CD4-positive, alpha-beta T cell treated with Interferon alpha-2 for 1 hour (primary cell): Measurements from ENCODE around the gene DAPK1.

Experiments
- DNase-seq, 2 donors: peaks; one replicate each; pipeline ENCODE4 v3.0.0-alpha.2; 2020 to 2022

Gene DAPK1

GRCh38 chr9:87518702-87519335 is 21.2 kb downstream of the DAPK1 start:
- no peak for DNase-seq

- DNase-seq, result no peak
These were observed 21.8 kb downstream of the DAPK1 start for GRCh38 chr9:87519461-87519860.

GRCh38 chr9:87520172-87520683 is 22.6 kb downstream of the DAPK1 start:
- DNase-seq, result no peak

GRCh38 chr9:87521834-87522233 is 24.2 kb downstream of the DAPK1 start:
- DNase-seq, result no peak

- no peak for DNase-seq
These were observed 26.4 kb downstream of the DAPK1 start for GRCh38 chr9:87524061-87524460.

GRCh38 chr9:87525546-87526303 is 28.1 kb downstream of the DAPK1 start:
- DNase-seq, result no peak

- DNase-seq, result no peak
These were observed 29.7 kb downstream of the DAPK1 start for GRCh38 chr9:87527211-87527916.

- no peak for DNase-seq
These were observed 31.3 kb downstream of the DAPK1 start for GRCh38 chr9:87528969-87529368.

GRCh38 chr9:87529671-87530070 is 32.0 kb downstream of the DAPK1 start:
- DNase-seq, result no peak

- DNase-seq, result no peak
These were observed 33.0 kb downstream of the DAPK1 start for GRCh38 chr9:87530716-87531115.

GRCh38 chr9:87531370-87532295 is 34.0 kb downstream of the DAPK1 start:
- no peak for DNase-seq

GRCh38 chr9:87533271-87533670 is 35.6 kb downstream of the DAPK1 start:
- no peak for DNase-seq

GRCh38 chr9:87534036-87534435 is 36.4 kb downstream of the DAPK1 start:
- no peak for DNase-seq

- no peak for DNase-seq
These were observed 37.3 kb downstream of the DAPK1 start for GRCh38 chr9:87534957-87535356.

GRCh38 chr9:87535817-87536539 is 38.3 kb downstream of the DAPK1 start:
- DNase-seq, result no peak

- DNase-seq, result no peak
These were observed 40.0 kb downstream of the DAPK1 start for GRCh38 chr9:87537625-87538024.

GRCh38 chr9:87540444-87541105 is 42.9 kb downstream of the DAPK1 start:
- no peak for DNase-seq

- no peak for DNase-seq
These were observed 44.0 kb downstream of the DAPK1 start for GRCh38 chr9:87541663-87542062.

GRCh38 chr9:87542141-87542540 is 44.5 kb downstream of the DAPK1 start:
- DNase-seq, result no peak

- no peak for DNase-seq
These were observed 45.6 kb downstream of the DAPK1 start for GRCh38 chr9:87543251-87543650.

- no peak for DNase-seq
These were observed 48.2 kb downstream of the DAPK1 start for GRCh38 chr9:87545858-87546257.
